ENCODE data around the gene SPOUT1. TPM values are rescaled to one million over a fixed set of nuclear protein-coding genes. Genes with fewer than 3 reads are reported as not detected.
"Not testable (repeated sequence)": the region's sequence is repeated elsewhere in the genome, so short reads cannot be mapped to it uniquely, and the experiment has no call there.

Gene SPOUT1
- total and polyA plus RNA-seq, 2 donors, result 10.6 to 22.4 TPM

GRCh38 chr9:128810873-128811272 is 18.7 kb downstream of the SPOUT1 start:
- Histone ChIP-seq H3K27ac (ENCODE audit: low read depth) (no peak overlapping the region), H3K36me3 (ENCODE audit: insufficient read depth) (no peaks in the 10 kb centered on the region), H3K4me1 (ENCODE audit: insufficient read depth) (no peaks in the 10 kb centered on the region), H3K4me3 (ENCODE audit: low read depth, low read length) (no peak overlapping the region)
- DNase-seq (ENCODE audit: extremely low spot score), result no peak
- 86% methylated on average over 5 of the region's 5 CpGs for WGBS

GRCh38 chr9:128809831-128810230 is 19.8 kb downstream of the SPOUT1 start:
- H3K27ac ChIP-seq (ENCODE audit: low read depth), result no peak overlapping the region
- H3K4me3 ChIP-seq (ENCODE audit: low read depth, low read length), result no peak overlapping the region
- H3K36me3 ChIP-seq (ENCODE audit: insufficient read depth), result no peaks in the 10 kb centered on the region
- DNase-seq (ENCODE audit: extremely low spot score), result no peak
- 81% methylated on average over 2 of the region's 2 CpGs for WGBS
- H3K4me1 ChIP-seq (ENCODE audit: insufficient read depth), result no peaks in the 10 kb centered on the region

DNA sequence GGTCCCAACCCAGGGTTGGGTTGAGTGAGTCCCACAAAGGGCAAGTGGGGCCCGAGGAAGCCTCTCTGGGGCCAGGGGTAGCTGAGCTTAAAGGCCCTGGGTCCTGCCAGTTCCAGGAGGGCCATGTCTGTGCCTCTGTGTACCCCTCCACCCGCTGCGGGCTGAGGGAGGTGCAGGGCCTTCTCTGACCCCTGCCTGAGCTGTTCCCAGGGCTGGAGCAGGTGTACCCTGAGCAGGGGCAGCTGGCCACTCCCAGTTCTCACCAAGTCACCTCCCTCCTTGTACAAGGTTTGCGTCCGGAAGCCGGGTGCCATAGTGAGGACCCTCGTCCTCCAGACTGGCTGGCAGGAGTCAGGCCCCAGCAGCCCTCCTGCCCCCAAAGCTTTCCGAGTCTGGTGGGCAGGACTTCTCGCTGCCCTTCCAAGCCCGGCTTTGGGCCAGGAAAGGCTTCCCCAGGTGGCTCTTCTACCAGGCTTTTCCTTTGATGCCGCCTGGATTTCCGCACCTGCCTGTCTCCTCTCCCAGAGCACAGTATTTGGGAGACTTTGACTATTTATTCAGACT is 20.5 kb downstream of the SPOUT1 start:
- Histone ChIP-seq H3K36me3 (ENCODE audit: insufficient read depth) (no peaks in the 10 kb centered on the region), H3K4me3 (ENCODE audit: low read depth, low read length) (no peak overlapping the region), H3K4me1 (ENCODE audit: insufficient read depth) (no peaks in the 10 kb centered on the region), H3K27ac (ENCODE audit: low read depth) (no peak overlapping the region)
- WGBS, result 89% methylated on average over 12 of the region's 12 CpGs
- DNase-seq (ENCODE audit: extremely low spot score), result no peak

- Histone ChIP-seq H3K36me3 (ENCODE audit: insufficient read depth) (no peaks in the 10 kb centered on the region), H3K4me1 (ENCODE audit: insufficient read depth) (no peaks in the 10 kb centered on the region), H3K27ac (ENCODE audit: low read depth) (no peak overlapping the region), H3K4me3 (ENCODE audit: low read depth, low read length) (no peak overlapping the region)
- 83% methylated on average over 3 of the region's 3 CpGs for WGBS
- no peak for DNase-seq (ENCODE audit: extremely low spot score)
These were observed 21.1 kb downstream of the SPOUT1 start for GRCh38 chr9:128808543-128808942.

DNA sequence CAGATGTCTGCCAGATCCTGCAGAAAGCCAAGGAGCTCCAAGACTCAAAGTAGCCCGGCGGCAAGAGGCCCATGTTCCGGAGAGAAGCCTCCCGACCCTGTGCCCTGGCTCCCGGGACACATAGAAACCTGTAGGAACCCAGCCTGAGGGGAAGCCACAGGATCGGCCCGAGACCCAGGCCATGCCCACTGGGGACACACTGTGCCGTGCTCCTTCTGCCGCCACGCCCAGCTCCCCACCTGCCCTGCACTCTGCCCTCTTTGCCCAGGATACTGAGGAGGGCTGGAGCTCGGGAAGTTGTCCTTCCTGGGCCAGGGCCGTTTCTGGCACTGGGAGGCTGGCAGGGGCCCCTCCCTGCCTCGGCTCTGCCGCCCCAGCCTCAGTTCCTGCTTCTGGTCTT is 21.8 kb downstream of the SPOUT1 start:
- 82% methylated on average over 14 of the region's 14 CpGs for WGBS
- H3K4me1 ChIP-seq (ENCODE audit: insufficient read depth), result no peaks in the 10 kb centered on the region
- DNase-seq (ENCODE audit: extremely low spot score), result no peak
- H3K27ac ChIP-seq (ENCODE audit: low read depth), result no peak overlapping the region
- no peak overlapping the region for H3K4me3 ChIP-seq (ENCODE audit: low read depth, low read length)
- H3K36me3 ChIP-seq (ENCODE audit: insufficient read depth), result no peaks in the 10 kb centered on the region

- Histone ChIP-seq H3K4me1 (ENCODE audit: insufficient read depth) (no peaks in the 10 kb centered on the region), H3K36me3 (ENCODE audit: insufficient read depth) (no peaks in the 10 kb centered on the region), H3K27ac (ENCODE audit: low read depth) (no peak overlapping the region), H3K4me3 (ENCODE audit: low read depth, low read length) (no peak overlapping the region)
- no peak for DNase-seq (ENCODE audit: extremely low spot score)
- WGBS, result 88% methylated on average over 14 of the region's 14 CpGs
These were observed 23.9 kb downstream of the SPOUT1 start for GRCh38 chr9:128805661-128806060.

DNA sequence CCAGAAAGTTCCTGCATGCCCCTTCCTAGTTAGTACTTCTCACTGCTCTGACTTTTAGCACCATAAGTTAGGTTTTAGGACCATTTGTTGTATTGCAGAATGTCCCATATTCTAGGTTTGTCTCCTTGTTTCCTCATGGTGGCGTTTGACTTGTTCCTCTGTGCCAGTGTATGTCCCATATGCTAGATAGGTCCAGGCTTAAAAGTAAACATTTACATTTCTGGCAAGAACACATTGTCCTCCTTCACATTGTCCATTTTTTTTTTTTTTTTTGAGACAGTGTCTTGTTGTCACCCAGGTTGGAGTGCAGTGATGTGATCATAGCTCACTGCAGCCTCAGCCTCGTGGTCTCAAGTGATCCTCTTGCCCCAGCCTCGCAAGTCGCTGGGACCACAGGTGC is 27.1 kb downstream of the SPOUT1 start:
- Histone ChIP-seq H3K4me3 (ENCODE audit: low read depth, low read length) (no peak overlapping the region), H3K36me3 (ENCODE audit: insufficient read depth) (peaks cover 5% of the 10 kb centered on the region), H3K4me1 (ENCODE audit: insufficient read depth) (no peaks in the 10 kb centered on the region), H3K27ac (ENCODE audit: low read depth) (no peak overlapping the region)
- DNase-seq (ENCODE audit: extremely low spot score), result no peak
- 93% methylated on average over 4 of the region's 4 CpGs for WGBS

DNA sequence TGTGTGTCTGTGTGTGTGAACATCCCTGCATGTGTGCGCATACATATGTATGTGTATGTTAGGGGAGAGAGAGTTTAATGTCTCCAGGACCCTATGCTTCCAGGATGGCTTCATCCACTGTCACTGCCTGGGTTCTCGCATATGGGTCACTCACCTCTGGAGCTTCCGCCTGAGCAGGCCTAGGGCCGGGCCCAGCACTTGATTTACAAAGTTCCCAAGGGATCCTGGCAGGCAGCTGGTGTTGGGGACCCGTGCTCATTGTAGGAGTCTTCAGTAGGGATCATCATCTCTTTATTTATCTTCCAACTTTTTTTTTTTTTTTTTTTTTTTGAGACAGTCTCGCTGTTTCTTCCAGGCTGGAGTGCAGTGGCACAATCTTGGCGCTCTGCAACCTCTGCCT is 29.5 kb downstream of the SPOUT1 start:
- H3K27ac ChIP-seq (ENCODE audit: low read depth), result no peak overlapping the region
- no peak overlapping the region for H3K4me3 ChIP-seq (ENCODE audit: low read depth, low read length)
- 93% methylated on average over 7 of the region's 7 CpGs for WGBS
- H3K4me1 ChIP-seq (ENCODE audit: insufficient read depth), result no peaks in the 10 kb centered on the region
- H3K36me3 ChIP-seq (ENCODE audit: insufficient read depth), result peaks cover 9% of the 10 kb centered on the region
- no peak for DNase-seq (ENCODE audit: extremely low spot score)

DNA sequence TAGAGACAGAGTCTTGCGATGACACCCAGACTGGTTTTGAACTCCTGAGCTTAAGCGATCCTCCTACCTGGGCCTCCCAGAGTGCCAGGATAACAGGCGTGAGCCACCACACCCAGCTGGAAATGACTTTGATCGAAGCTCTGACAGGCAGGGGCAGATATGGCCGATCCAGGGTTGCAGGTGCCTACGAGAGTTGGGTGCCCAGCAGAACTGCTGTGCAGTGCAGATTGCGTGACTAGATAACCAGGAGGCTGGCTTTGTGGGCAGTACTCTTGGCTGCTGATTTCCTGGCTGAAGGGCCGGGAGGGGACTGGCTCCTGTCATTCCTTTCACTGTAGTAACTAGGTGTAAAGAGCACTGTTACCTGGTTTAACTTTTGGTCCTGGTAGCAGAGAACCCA is 30.7 kb downstream of the SPOUT1 start:
- no peak overlapping the region for H3K27ac ChIP-seq (ENCODE audit: low read depth)
- DNase-seq (ENCODE audit: extremely low spot score), result no peak
- H3K4me1 ChIP-seq (ENCODE audit: insufficient read depth), result no peaks in the 10 kb centered on the region
- no peak overlapping the region for H3K4me3 ChIP-seq (ENCODE audit: low read depth, low read length)
- 92% methylated on average over 8 of the region's 8 CpGs for WGBS
- peaks cover 9% of the 10 kb centered on the region for H3K36me3 ChIP-seq (ENCODE audit: insufficient read depth)

GRCh38 chr9:128794961-128795360 is 34.6 kb downstream of the SPOUT1 start:
- H3K4me1 ChIP-seq (ENCODE audit: insufficient read depth); H3K36me3 ChIP-seq (ENCODE audit: insufficient read depth); H3K27ac ChIP-seq (ENCODE audit: low read depth); H3K4me3 ChIP-seq (ENCODE audit: low read depth, low read length); DNase-seq (ENCODE audit: extremely low spot score): not testable (repeated sequence)
- WGBS, result 46% methylated on average over 2 of the region's 2 CpGs

DNA sequence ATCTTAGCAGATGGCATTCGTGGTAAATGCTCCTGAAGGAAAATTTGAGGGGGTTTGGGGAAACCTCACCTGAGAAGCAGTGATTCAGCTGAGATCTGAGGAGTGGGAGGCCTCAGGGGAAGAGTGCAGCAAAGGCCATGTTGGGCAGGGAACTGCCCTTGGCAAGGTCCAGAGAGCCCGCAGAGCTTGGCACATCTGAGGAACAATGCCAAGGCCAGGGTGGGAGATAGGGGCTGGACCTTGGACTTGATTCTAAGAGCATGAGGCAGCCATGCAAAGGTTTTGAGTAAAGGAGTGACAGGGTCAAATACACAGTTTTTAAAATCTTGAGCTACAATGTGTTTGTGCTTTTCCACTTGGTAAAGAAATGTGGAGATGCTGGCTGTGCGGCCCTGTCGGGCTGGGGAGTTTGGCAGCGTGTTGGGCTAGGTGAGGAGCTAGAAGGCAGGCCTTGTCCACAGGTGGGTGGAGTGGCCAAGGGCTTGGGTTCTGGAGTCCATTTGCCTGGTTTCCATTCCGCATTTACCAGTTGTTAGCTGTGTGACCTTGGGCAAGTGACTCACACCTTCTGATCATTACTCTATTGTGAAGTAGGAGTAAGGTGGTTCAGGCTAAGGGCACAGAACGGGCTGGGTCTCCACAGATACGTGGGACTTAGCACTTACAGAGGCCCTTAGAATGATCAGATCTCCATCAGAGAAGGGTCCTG is 36.5 kb downstream of the SPOUT1 start:
- H3K4me3 ChIP-seq (ENCODE audit: low read depth, low read length), result no peak overlapping the region

DNA sequence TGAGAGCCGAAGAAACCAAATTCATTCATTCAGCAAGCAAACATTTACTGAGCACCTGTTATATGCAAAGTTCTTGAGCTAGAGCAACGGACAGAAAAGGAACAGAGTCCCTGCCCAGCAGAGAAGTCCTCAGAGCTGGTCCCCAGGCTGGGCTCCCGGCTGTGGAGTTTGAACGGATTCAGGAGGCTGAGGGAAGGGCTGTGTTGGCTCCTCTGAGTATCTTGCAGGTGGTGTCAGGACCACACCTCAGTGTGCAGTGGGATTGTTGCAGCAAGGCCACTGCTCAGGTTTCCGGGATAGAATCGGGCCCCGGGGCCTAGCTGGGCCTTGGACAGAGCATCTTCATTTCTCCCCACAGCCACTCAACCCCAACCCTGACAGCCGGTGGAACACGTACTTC is 37.5 kb downstream of the SPOUT1 start:
- peaks cover 3% of the 10 kb centered on the region for H3K36me3 ChIP-seq (ENCODE audit: insufficient read depth)
- H3K4me3 ChIP-seq (ENCODE audit: low read depth, low read length), result no peak overlapping the region
- no peak for DNase-seq (ENCODE audit: extremely low spot score)
- H3K27ac ChIP-seq (ENCODE audit: low read depth), result no peak overlapping the region
- no peaks in the 10 kb centered on the region for H3K4me1 ChIP-seq (ENCODE audit: insufficient read depth)
- WGBS, result 96% methylated on average over 9 of the region's 9 CpGs

More for the DNA sequence above, 36.5 kb downstream of the SPOUT1 start:
- peaks cover 5% of the 10 kb centered on the region for H3K36me3 ChIP-seq (ENCODE audit: insufficient read depth)
- no peak overlapping the region for H3K27ac ChIP-seq (ENCODE audit: low read depth)
- no peaks in the 10 kb centered on the region for H3K4me1 ChIP-seq (ENCODE audit: insufficient read depth)
- WGBS, result 92% methylated on average over 8 of the region's 8 CpGs
- no peak for DNase-seq (ENCODE audit: extremely low spot score)

DNA sequence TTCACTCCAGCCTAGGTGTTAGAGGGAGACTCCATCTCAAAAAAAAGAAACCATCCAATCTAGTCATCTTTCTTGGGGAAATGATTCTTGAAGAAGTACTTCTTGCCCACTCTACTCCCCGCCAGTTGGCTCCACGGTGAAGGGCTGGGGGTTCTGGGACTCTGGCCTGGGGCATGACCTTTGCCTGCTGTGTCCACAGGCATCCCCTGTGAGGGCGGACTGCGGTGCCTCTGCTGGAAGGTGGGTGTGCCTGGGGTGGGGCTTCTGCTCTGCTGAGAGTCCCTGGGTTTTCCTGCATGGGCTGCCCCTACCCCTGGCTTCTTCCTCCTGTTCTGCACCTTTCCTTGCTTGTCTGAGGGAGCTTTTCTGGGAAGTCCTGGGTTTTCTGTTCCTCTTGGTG is 39.1 kb downstream of the SPOUT1 start:
- DNase-seq (ENCODE audit: extremely low spot score), result no peak
- H3K4me3 ChIP-seq (ENCODE audit: low read depth, low read length), result no peak overlapping the region
- WGBS, result 93% methylated on average over 4 of the region's 4 CpGs
- no peak overlapping the region for H3K27ac ChIP-seq (ENCODE audit: low read depth)
- H3K4me1 ChIP-seq (ENCODE audit: insufficient read depth), result no peaks in the 10 kb centered on the region
- peaks cover 1% of the 10 kb centered on the region for H3K36me3 ChIP-seq (ENCODE audit: insufficient read depth)

GRCh38 chr9:128788445-128788844 is 41.1 kb downstream of the SPOUT1 start:
- Histone ChIP-seq H3K4me1 (ENCODE audit: insufficient read depth) (no peaks in the 10 kb centered on the region), H3K27ac (ENCODE audit: low read depth) (no peak overlapping the region), H3K4me3 (ENCODE audit: low read depth, low read length) (no peak overlapping the region), H3K36me3 (ENCODE audit: insufficient read depth) (peaks cover 1% of the 10 kb centered on the region)
- 90% methylated on average over 1 of the region's 1 CpG for WGBS
- DNase-seq (ENCODE audit: extremely low spot score), result no peak

Measured in urinary bladder (tissue), 4 donors.